ENCODE measurements around the gene TRAF3IP3.

TRAF3IP3 gene

DNA sequence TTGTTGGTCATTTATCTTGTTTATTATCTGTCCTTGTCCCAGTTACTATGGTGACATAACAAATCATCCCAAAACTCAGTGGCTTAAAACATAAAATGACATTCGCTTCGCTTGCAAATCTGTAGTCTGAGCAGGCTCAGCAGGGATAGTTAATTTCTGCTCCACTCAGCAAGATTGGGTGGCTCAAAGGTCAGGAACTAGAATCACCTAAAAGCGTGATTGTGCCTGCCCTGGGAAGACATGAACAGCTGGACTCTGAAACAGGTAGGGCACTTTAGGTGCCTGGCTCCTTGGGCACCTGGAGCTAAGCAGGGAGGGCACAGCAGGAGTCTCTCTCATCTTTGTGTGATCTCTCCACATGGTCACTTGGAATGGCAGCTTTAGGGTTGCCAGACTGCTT is 14.7 kb upstream of the TRAF3IP3 start:
- DNase-seq: no peak

DNA sequence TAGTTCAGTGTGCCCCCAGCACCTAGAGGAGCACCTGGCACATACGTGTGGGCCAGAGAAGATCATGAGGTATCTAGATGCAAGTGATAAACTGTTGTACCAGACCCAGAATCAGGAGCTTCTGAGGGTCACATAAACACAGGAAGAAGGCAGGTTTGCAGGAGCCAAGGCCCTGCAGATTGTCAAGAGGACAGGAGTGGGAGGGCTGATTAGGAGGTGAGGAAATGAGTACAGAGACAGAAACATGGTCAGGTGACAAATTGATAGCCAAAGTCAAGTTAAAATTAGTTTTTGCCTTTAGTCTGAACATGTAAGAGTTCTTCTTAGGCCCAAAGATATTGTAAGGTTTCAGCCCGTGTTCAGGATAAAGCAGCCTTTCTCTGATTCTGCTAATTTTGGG is 14.0 kb upstream of the TRAF3IP3 start:
- no peak for DNase-seq

DNA sequence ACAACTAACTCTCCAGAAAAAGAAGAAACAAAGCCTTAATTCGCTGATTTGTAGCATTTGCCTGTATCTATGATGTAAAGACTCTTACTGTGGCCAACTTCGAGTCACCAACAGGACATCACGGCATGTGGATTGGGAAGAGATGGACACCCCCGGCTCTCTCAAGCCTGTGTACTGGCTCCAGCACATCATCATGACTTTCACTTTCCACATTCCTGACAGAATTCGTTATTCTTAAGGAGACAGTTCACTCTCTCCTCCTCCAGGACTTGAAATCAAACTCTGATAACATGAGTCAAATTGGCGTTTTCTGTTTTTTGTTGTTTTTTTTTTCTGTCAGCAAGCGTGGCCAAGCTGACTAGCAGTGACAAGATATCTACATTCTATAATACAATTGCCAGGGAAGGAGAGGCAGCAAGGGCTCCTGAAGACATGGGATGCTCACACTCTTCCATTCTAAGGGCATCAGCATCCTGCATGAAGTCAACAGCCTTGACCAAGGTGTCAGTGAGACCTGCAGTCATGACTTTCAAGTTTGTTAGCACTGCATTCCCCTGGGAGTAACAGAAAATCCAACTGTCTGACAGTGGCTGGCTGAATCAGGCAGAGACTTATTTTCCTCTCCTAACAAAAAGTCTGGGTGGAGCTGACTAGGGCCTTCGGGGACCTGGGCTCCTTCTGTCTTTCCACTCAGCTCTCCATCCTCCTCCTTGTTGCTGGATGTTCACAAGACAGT is 13.3 kb upstream of the TRAF3IP3 start:
- DNase-seq: no peak

DNA sequence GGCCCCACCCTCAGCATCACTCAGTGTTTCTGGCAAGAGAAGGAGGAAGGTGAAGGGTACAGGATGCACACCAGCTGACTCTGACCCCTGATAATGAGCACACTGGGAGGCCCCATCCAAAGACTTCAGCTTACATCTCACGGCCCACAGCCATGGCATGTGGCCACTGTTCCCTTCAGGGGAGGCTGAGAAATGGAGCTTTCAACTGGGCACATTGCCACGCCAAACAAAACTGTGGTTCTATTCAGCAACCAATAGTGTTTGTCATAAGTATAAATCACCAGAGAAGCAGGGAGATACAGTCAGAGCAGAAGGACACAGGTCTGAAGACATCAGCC is 12.7 kb upstream of the TRAF3IP3 start:
- no peak for DNase-seq

DNA sequence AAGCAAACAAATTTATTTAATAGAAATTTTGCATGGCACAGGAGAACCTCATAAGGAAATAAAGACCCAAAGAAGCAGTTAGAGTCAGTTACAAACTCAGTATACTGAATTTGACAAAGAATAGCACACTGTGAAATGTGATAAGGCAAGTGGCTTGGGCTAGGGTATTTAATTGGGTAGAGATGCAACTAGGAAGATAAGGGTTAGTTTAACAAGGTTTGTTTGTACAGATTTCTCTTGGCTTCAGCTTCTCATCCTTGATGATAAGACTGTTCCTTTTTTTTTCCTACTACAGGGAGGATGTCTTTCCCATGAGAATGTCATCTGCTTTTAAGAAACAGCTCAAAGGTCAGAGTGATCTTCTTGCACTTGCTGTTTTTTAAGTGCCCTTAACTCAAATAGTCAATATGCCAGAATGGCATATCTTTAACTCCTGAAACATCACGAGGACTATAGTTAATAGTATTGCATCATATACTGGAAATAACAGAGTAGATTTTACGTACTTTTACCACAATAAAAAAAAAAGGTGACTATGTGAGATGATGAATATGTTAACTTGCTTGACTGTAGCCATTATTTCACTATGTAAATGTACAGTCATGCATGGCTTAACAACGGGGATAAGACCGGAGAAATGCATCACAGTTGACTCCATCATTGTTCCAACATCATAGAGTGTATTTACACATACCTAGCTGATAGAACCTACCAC is 9.2 kb upstream of the TRAF3IP3 start:
- DNase-seq: no peak

DNA sequence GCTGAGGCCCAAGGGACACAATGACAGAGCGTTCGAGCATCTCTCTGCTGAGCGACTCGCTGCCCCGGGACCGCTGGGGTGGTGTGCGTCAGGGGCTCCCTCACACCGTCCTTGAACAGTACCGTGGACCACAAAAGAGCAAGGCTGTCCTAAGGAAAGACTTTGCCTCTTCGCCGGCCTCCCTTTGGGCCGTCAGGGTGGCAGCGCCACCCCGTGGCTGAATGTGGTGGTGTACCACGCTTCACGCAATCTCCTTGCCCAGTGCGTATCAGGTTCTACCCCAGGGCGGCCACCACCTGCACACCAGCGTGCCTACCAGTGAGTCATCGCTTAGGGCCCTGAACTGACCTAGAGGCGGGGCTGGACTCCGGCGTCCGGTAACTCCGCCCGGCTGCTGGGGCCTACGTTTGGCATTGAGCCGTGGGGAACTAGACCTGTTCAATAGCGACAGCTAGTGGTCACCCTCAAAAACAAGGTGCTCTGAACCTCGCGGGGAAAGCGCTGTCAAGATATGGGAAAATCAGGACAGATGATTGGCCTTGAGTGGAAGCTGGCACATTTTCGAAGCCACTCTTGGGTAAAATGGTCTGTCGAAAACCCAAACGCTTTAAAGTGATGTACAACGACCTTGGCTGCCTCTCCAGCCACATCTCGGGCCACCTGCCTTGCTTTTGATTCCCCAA is 8.1 kb upstream of the TRAF3IP3 start:
- peak; percentile 90 for DNase-seq

DNA sequence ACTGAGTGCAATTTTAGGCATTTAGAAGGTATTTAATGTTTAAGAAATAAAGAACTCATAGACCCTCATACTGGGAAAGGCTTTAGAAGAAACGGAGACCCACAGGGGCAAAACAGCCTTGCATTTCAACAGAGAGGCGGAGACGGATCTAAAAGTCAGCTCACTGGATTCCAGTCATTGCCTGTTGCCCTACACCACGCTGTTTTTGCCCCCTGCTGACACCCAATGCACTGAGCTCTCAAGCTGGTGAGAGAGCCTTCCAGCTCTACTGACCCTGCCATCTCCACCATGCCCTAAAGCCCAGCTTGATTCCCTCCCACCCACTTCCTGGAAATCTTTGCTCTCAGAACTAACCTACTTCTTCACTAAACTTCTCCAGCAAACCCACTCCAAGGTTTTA is 7.2 kb upstream of the TRAF3IP3 start:
- no peak for DNase-seq

DNA sequence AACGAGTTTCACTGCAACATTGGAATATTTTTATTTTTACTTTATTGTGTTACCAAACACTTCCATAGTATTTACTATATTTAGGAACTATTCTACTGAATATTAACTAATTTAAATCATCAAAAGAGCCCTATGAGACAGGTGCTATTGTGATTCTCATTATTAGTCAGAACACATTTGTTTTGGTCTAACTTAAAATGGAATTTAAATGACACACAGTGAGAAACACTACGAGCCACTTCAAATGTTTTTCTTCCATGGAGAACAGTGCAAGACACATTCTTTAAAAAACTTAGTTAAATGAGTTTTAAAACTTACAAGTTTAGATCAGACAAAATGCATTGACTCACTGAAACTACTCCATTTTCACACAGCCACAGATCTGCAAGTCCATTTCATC is 6.6 kb upstream of the TRAF3IP3 start:
- DNase-seq: no peak

DNA sequence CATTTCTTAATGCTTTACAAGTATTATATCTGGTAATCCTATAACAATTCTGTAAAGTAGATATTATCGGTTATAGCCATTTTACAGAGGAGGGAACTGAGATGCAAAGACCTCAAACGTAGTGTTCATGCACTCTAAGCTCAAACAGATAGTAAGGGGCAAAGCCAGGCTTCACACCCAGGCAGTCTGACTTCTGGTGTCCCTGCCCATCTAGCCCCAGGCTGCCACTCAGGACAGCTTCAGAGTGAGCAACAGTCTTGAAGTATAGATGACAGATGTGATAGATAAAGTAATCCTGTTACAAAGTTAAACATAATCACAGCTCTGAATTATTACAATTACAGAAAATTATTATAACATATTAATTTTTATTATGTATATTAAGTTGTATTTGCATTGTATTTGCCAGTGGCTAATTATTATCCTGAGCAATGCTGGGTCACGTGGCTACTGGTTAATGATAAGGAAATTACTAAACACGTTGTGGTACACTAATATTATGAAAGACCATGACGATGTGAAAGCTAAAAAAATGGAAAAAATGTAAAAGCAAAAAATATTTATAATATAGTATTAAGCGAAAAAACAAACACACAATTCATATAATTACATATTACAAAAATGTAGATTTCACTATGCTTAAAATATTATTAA is 6.1 kb upstream of the TRAF3IP3 start:
- no peak for DNase-seq

DNA sequence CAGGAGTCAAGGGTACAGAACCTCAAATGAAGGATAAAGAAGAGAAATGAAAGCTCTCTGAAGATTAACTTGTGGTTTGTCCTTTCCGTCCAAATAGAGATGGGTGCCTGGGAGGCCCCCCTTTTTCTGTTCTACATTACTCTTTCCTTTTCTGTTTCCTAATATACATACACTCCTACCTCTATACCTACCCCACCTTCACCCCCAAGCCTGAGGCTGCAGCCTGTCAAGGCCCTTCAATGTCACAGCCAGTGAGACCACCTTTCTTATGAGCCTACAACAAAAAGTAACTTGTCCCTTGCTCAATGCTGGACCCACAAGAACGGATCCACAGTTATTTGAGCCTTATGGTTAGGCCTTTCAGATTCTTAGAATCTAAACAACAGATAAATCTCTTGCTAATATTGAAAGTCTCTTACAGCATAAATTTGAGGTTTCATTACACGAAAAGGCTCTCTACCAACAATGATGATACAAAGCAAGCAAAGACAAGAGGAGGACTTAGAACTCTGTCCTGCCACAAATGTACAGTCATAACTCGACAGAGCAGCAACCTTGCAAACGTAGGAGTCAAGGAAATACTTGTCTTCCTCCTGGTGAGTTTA is 4.1 kb upstream of the TRAF3IP3 start:
- peak; percentile 64 for DNase-seq

DNA sequence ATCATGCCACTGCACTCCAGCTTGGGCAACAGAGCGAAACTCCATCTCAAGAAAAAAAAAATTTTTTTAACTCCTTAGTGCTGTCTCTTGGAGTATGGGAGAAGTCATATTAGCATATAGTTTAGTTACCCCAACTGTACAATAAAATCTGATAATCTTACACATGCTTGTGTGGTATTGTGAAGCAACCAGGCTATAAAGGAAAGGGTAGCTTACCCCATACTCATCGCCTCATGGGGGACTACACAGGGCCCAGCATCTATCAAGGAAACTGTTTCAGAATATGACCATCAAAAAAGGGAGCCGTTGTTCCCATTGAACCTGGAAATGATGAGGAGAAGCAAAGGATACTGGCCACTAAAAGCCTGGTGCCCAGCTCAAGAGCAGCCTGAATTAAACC is 3.0 kb upstream of the TRAF3IP3 start:
- no peak for DNase-seq

DNA sequence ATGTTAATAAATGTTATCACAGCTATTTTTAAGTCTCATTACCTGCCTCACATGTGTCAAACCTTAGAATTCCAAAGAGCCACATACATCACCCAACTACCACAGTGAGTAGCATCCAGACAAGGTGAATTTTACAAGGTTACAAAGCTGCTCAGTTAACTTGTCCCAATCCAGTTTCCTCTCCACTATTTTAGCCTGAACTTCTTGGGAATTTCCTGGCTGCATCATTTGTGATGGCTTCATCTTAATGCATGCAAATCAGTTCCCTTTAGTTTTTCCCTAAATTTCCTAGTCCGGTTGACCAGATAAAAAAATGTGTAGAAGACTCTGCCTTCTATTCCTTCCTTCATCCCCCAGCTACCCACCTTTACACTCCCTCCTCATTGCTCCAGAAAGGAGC is 597 bp upstream of the TRAF3IP3 start:
- DNase-seq: no peak

DNA sequence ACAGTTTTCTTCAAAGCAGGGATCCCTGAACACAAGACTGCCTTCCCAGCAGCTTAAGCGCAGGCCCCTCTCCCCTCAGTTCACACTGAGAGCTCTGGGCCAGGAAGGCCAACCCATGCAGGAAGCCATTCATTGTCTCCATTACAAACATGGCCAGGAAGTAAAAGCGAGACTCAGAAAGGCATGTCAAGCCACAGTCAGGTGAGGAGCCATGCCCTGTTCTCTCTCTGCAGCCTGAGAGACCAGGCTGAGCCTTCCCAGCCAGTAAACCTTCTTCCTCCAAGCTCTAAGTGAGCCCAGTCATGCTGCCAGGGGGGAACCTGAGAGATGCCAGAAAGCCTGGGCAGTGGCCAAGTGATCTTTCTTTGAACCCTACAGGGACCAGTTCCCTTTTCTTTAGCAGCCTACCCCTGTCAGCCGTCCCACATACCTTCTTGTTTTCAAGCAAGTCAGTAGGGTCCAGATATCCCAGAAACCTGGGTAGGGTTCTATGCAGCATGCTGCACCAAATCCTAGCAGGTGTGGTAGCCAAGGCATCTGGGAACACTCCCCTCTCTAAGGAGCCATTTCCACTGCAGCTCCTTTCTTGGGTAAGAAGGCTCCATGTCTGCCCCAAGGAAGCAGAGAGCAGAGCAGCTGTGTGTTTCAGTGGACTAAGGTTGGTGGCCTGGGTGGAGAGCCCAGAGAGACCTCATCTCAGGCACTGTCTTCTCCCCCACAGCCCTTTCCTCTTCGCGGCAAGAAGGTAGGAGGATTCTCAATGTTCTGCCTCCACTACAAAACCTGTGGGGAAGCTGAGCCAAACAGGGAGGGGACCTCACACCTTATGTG is 977 bp downstream of the TRAF3IP3 start:
- peak; percentile 43 for DNase-seq

DNA sequence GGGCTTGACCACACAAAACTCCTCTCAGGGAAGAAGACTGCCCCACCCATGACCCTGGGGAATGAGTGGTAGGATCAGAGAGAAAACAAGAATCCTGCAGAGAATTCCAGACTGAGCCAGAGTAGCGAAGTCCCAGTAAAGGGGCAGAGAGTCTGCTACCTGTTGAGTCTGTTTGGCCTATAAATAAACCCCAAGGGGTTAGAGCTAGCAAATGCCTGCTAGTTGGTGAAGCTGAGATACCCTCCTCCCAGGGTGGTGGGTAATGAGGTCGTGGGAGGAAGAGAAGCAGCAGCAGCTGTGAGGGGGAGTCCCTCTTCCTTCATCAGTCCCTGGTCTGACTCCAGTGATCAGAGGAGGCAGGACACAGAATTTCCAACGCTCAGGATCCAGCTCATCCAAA is 2.5 kb downstream of the TRAF3IP3 start:
- DNase-seq: no peak

DNA sequence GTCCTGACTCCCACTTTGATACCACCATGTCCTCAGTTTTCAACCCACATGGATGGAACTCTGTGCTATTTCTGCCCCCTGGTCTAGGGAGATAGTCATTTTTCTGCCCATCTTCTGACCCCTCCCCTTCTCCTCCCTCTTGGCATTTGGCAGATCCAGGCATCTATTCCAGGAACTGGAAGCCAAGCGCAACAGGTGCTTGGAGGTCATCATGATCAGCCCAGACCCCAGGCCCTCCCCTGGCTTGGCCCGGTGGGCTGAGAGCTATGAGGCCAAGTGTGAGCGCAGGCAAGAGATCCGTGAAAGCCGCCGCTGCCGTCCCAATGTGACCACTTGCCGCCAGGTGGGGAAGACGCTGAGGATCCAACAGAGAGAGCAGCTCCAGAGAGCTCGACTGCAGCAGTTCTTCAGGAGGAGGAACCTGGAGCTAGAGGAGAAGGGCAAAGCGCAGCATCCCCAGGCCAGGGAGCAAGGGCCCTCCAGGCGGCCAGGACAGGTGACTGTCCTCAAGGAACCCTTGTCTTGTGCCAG is 4.0 kb downstream of the TRAF3IP3 start:
- no peak for DNase-seq

DNA sequence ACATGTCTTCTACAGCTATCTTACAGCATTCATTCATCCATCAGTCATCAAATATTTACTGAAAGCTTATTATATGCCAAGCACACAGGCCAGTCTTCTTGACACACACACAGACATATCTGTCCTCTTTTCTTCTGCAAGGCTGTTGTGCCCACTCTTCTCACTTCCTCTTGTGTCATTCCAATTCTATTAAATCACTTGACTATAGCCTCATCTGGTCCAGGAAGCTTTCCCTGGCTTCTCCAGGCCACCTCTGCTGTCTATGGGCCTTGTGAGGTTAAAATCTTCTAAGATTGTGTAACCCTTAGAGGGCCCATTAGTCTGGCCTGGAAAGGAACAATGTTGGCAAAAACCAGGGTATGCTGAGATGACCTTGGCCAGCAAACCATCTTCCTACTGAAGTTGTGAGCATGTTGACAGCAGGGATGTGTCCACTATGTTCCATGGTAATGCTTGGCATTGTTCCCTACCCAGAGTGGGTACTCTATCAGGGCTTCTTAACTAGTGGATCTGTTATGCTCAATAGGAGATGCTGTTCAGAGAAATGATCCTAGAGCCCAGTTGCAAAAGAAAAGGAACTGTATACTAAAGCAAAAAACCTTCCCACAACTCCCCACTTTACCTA is 5.3 kb downstream of the TRAF3IP3 start:
- DNase-seq: no peak

DNA sequence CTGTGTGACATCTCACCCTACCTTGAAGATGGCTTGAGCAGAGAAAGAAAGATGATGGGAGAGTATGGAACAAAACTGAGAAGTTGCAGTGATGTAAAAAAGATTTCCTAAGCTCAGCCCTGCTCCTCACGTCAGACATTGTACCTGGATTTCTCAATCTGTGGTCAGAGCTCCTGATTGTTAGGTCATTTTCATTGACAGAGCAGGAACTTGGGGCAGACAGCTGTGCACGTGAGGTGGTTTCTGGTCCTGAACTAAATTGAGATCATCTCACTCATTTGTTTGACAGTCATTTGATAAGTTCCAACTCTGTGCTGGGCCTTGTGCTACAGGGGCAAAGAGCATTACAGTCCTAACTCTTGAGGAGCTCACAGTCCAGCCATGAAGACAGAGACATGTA is 10.2 kb downstream of the TRAF3IP3 start:
- no peak for DNase-seq

DNA sequence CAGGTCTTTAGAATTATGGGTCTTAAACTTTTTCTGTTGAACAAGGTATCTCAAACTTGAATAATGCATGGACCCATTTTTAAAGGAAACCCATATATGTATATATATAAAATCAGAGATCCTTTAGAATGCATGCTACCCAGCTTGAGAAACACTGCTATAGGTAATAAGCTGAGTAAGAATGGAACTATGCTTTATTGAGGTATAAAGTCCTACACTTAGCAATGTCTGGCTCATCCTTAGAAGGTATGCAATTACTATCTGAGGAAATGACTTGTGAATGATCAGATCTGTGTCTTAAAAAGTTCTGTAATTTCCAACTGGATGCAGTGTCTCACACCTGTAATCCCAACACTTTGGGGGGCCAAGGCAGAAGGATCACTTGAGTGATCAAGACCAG is 11.2 kb downstream of the TRAF3IP3 start:
- no peak for DNase-seq

DNA sequence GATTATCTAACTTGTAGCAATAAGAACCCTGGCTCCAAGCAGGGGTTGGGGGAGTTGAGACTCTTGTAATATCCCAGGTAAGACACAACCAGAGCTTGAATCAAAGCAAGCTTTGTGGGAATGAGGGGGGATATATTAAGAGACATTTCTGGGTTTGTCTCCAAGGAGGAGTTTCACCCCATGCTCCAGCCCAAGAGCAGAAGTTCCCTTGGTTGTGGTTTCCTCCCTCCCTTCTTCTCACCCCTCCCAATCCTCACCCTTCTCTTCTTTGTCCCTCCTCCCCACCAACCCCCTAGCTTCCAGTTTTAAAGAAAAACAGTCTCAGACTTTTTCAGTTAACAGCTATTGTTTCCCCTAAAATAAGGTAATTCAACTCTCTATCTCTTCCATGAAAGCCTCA is 11.9 kb downstream of the TRAF3IP3 start:
- DNase-seq: no peak

DNA sequence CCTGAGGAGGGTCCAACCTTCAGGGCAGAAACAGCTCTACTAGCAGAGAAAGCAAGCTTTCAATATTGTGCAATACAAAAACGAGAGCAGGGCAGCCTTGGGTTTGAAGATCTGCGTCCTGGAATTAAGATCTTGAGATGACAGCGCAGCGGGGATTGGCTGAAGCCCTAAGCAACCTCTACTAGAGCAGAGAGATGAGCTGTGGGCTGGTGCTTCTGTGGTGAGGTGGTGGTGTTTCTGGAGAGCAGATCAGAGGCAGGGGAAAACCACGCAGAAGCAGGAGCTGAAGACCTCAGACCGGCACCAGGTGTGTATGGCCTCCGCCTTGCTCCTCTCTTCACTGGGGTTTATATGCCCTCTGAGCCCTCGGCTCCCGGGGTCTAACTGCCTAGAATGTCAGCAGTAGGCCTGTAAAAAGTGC is 12.5 kb downstream of the TRAF3IP3 start:
- peak; percentile 92 for DNase-seq

DNA sequence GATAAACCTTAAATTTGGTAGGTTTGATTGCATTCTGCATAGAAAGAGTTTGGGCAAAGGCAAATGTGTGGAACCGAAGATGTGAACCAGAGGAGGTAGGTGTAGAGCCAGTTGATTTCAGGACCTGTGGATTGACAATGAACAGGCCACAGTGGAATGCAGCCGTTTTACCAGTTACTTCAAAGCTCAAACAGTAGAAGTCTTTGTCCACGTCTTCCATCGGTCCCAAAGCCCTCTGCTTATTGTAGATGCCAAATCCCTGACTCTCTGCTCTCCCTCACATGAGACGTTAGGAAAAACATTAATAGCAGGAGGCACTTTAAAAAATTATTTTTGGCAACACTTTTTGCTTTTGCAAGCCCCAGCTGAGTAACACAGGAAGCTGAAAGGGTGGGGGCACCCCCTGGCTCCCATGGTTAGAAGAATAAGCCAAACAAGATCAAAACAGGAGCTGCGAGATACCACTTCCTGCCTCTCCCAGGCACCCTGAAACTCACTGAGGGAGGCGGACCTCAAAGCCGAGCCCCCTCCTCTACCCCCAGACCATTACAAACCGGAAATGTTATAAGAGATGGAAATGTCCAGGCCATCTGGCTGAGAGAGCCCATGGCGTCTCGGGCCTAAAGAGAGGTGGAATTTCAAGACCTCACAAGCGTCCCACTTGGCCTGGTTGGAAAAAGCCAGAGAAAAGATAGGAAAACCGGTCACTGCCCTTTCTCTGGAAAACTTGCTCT is 13.5 kb downstream of the TRAF3IP3 start:
- peak; percentile 82 for DNase-seq

Measured in stimulated activated CD4-positive, alpha-beta T cell treated with anti-CD3 and anti-CD28 coated beads, Interleukin-1b, Interleukin-23, amount 100 ng/mL, for 48 hours (primary cell).